Neutrophil (primary cell): ENCODE data around the gene CACHD1.

Source experiments
- H3K27ac ChIP-seq: fragments of 200-600 bp; sonication (generic); 2 replicates; pipeline ENCODE4 v1.5.1; 2016; ENCODE audit warnings: mild to moderate bottlenecking, moderate library complexity
- H3K27me3 ChIP-seq: fragments of 200-600 bp; sonication (generic); 2 replicates; pipeline ENCODE4 v1.6.0; 2016; ENCODE audit warnings: mild to moderate bottlenecking
- H3K36me3 ChIP-seq: fragments of 200-600 bp; sonication (generic); 2 replicates; pipeline ENCODE4 v1.5.1; 2017
- H3K4me1 ChIP-seq, 2 experiments: fragments of 200-600 bp in 1 of 2; sonication (generic) in 1 of 2; 1 replicate in 1 of 2; 2 replicates in 1 of 2; pipeline versions ENCODE4 v1.5.1 to v1.6.1; 2013 to 2016; ENCODE audit warnings: low read depth in 1 of 2, low read length in 1 of 2, mild to moderate bottlenecking in 1 of 2, moderate library complexity in 1 of 2; ENCODE audit not compliant: control insufficient read depth in 1 of 2, insufficient read depth in 1 of 2
- H3K4me3 ChIP-seq, 2 experiments: fragments of 200-600 bp in 1 of 2; sonication (generic) in 1 of 2; 1 replicate in 1 of 2; 2 replicates in 1 of 2; pipeline ENCODE4 v1.5.1; 2013 to 2016; ENCODE audit warnings: low read depth in 1 of 2, low read length in 1 of 2, mild to moderate bottlenecking in 1 of 2, moderate library complexity in 1 of 2
- H3K9me3 ChIP-seq: fragments of 200-600 bp; sonication (generic); 2 replicates; pipeline ENCODE4 v1.5.1; 2016
- TF ChIP-seq, protein P1 (sequence below): fragments of 200-600 bp; sonication (generic); IDR thresholded peaks from 2 replicates; pipeline ENCODE4 v1.5.1; 2016; ENCODE audit warnings: antibody characterized with exemption

The CACHD1 gene

DNA sequence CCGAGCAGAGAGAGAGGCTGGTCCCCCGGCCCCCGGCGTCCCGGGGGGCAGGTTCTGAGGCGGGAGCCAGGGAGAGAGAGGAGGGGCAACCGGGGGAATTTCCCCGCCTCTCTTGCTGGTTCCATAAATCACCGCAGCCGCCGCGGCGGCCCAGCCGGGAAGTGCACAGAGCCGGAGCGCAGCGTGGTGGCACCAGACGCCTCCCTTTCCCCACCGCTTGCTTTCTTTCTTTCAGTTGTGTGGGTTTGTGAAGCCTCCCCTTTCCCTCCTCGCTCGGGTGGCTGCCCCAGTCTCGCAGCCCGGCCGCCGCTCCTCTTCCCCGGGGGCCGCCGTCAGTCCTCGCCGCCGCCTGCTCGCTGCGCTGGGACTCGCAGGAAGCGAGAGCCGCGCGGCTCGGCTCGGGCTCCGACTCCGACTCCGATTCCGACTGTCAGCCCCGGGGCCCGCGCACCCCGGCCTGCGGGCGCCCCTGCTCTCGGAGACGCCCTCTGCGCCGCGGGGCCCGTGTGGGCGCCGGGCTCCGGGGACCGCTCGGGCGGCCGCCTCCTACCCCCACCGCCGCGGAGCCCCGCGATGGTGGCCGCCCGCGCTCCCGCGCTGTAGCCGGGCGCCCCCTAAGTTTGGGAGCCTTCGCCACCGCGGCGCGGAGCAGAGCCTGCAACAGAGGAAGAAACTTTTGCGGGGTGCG is at the start of gene CACHD1:
Gene CACHD1, plus strand, starts transcription at position 153 of the 688 bp plus-strand sequence. CDS start 616 bp downstream, outside the sequence.
- TF ChIP-seq, protein P1, sequence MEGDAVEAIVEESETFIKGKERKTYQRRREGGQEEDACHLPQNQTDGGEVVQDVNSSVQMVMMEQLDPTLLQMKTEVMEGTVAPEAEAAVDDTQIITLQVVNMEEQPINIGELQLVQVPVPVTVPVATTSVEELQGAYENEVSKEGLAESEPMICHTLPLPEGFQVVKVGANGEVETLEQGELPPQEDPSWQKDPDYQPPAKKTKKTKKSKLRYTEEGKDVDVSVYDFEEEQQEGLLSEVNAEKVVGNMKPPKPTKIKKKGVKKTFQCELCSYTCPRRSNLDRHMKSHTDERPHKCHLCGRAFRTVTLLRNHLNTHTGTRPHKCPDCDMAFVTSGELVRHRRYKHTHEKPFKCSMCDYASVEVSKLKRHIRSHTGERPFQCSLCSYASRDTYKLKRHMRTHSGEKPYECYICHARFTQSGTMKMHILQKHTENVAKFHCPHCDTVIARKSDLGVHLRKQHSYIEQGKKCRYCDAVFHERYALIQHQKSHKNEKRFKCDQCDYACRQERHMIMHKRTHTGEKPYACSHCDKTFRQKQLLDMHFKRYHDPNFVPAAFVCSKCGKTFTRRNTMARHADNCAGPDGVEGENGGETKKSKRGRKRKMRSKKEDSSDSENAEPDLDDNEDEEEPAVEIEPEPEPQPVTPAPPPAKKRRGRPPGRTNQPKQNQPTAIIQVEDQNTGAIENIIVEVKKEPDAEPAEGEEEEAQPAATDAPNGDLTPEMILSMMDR: no peak
- peaks cover 20 to 21% of the 10 kb centered on the region in 2 experiments for H3K4me1 ChIP-seq
- H3K27me3 ChIP-seq: peaks cover 73% of the 10 kb centered on the region
- no peaks in the 10 kb centered on the region for H3K36me3 ChIP-seq
- H3K4me3 ChIP-seq: peak within 1 kb of the TSS; percentile 38 to 64
- H3K27ac ChIP-seq: no peak within 1 kb of the TSS
- no peaks in the 10 kb centered on the region for H3K9me3 ChIP-seq

DNA sequence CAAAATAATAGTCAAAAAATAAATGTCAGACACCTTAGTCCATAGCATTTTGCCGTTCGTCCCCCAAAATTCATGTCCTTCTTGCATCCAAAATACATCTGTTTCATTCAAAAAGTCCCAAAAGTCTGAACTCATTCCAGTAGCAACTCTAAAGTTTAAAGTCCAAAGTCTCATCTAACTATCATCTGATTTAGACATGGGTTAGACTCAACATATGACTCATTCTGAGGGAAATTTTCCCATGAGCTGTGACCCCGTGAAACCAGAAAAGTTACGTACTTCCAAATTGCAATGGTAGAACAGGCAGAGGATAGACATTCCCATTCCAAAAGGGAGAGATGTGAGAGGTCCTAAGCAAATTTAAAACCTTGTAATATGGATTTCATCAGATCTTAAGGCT is 48.6 kb upstream of the CACHD1 start:
- TF ChIP-seq, protein P1: no peak
- Histone ChIP-seq H3K4me1 (peaks cover 12 to 16% of the 10 kb centered on the region in 2 experiments), H3K27me3 (no peaks in the 10 kb centered on the region), H3K9me3 (no peaks in the 10 kb centered on the region), H3K36me3 (no peaks in the 10 kb centered on the region), H3K27ac (no peak overlapping the region), H3K4me3 (no peak overlapping the region)

DNA sequence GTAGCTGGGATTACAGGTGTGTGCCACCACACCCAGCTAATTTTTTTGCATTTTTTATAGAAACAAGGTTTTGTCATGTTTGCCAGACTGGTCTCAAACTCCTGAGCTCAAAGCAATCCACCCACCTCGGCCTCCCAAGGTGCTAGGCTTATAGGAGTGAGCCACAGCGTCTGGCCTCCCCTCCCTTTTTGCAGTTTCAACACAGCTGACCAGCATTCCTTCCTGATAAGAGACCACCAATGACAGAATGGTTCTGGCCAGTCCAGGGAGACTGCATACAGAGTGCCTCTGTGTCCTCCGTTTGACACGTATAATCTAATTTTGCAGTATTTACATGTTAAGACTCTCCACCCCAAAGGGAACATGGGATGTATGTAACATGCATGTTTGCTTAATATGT is 46.4 kb upstream of the CACHD1 start:
- TF ChIP-seq, protein P1: no peak
- Histone ChIP-seq H3K4me1 (peaks cover 4 to 8% of the 10 kb centered on the region in 2 experiments), H3K27me3 (no peaks in the 10 kb centered on the region), H3K36me3 (no peaks in the 10 kb centered on the region), H3K4me3 (no peak overlapping the region), H3K27ac (no peak overlapping the region), H3K9me3 (no peaks in the 10 kb centered on the region)

DNA sequence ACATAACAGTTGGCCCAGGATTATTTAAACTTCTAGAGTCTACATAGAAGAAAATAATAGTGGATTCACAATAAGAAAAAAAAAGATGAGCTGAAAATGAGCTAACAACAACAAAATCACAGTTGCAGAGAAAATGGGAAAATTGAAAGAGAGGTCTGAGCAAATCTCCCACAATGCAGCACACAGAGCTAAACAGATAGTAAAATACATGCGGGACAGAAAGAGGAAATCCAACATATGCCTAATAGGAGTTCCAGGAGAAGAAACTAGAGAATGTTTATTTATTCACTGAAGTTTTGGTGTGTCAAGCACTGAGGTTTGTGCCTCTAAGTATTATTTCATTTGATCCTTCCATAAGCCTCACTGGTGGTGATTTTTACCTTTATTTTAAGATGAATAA is 45.5 kb upstream of the CACHD1 start:
- Histone ChIP-seq H3K27me3 (no peaks in the 10 kb centered on the region), H3K36me3 (no peaks in the 10 kb centered on the region), H3K9me3 (no peaks in the 10 kb centered on the region), H3K4me3 (no peak overlapping the region), H3K4me1 (peaks cover 4 to 8% of the 10 kb centered on the region in 2 experiments), H3K27ac (no peak overlapping the region)
- TF ChIP-seq, protein P1: no peak

DNA sequence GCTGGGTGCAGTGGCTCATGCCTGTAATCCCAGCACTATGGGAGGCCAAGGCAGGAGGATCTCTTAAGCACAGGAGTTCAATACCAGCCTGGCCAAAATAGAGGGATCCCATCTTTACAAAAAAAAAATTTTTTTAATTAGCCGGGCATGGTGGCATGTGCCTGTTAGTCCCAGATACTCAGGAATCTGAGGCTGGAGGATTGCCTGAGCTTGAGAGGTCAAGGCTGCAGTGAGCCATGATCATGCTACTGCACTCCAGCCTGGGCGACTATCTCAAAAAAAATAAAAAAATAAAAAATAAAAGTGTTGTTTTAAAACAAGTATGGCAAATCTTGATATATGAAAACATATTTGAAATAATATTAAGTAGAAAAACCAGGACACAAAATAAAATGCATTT is 44.4 kb upstream of the CACHD1 start:
- Histone ChIP-seq H3K27ac (no peak overlapping the region), H3K27me3 (no peaks in the 10 kb centered on the region), H3K36me3 (no peaks in the 10 kb centered on the region), H3K9me3 (no peaks in the 10 kb centered on the region), H3K4me3 (no peak overlapping the region), H3K4me1 (peaks cover 4 to 8% of the 10 kb centered on the region in 2 experiments)
- TF ChIP-seq, protein P1: no peak
